SIG-M5 treated with dmso at 0.1 percent for 504 hours (cell line): ENCODE results near the gene LONP1.
"Not testable (repeated sequence)": the region's sequence is repeated elsewhere in the genome, so short reads cannot be mapped to it uniquely, and the experiment has no call there.

Source experiments
- DNase-seq: peaks from one replicate; lab custom pipeline; 2025; ENCODE audit not compliant: unreplicated experiment; lab: John Stamatoyannopoulos, UW

LONP1 gene

GRCh38 chr19:5693195-5694166, 26.5 kb downstream of the LONP1 start:
- DNase-seq: no peak

- no peak for DNase-seq
These were observed 27.2 kb downstream of the LONP1 start for GRCh38 chr19:5692723-5693194.

- DNase-seq: no peak
These were observed 27.9 kb downstream of the LONP1 start for GRCh38 chr19:5691822-5692722.

- peak; percentile 51 for DNase-seq
These were observed 28.8 kb downstream of the LONP1 start for GRCh38 chr19:5690955-5691821.

- DNase-seq: peak; percentile 83
These were observed 29.6 kb downstream of the LONP1 start, which contains the start of gene RPL36 for GRCh38 chr19:5690125-5690954. Gene RPL36 (plus strand): TSS chr19:5690295. CDS start chr19:5690508, 213 bp downstream.

- DNase-seq: not testable (repeated sequence)
These were observed 31.6 kb downstream of the LONP1 start for GRCh38 chr19:5688262-5688881.

- no peak for DNase-seq
These were observed 32.4 kb downstream of the LONP1 start for GRCh38 chr19:5687360-5688198.

- DNase-seq: peak; percentile 89
These were observed 33.1 kb downstream of the LONP1 start for GRCh38 chr19:5686647-5687359.

- DNase-seq: no peak
These were observed 33.7 kb downstream of the LONP1 start for GRCh38 chr19:5686326-5686646.

- no peak for DNase-seq
These were observed 35.1 kb downstream of the LONP1 start for GRCh38 chr19:5684694-5685430.

- no peak for DNase-seq
These were observed 36.6 kb downstream of the LONP1 start for GRCh38 chr19:5683177-5683886.

GRCh38 chr19:5682107-5682482, 37.9 kb downstream of the LONP1 start:
- no peak for DNase-seq

- no peak for DNase-seq
These were observed 38.4 kb downstream of the LONP1 start for GRCh38 chr19:5681391-5682106.

GRCh38 chr19:5680437-5681368, 39.2 kb downstream of the LONP1 start, which contains the start of the genes HSD11B1L and MICOS13:
Gene HSD11B1L (plus strand): TSS chr19:5681027. CDS start chr19:5684833, 3,806 bp downstream.
Gene MICOS13 (minus strand): TSS chr19:5680516. CDS start chr19:5680486, 30 bp downstream.
- DNase-seq: peak; percentile 96

GRCh38 chr19:5680084-5680436, 39.9 kb downstream of the LONP1 start:
- DNase-seq: peak; percentile 34
